H9 (cell line): ENCODE measurements around the gene RALGAPA1. TPM values are rescaled to one million over a fixed set of nuclear protein-coding genes. Genes with fewer than 3 reads are reported as not detected.
A peak's percentile ranks its signal among the peaks of the same experiment; 100 is the strongest.

ENCODE experiments used
- DNase-seq: peaks from one replicate; pipeline ENCODE4 v3.0.0-alpha.2; 2017
- H2AFZ ChIP-seq: one replicate; pipeline ENCODE4 v1.6.1; 2013; ENCODE audit warnings: mild to moderate bottlenecking, low read length, control low read depth, moderate library complexity
- H2AK5ac ChIP-seq: 2 replicates; pipeline ENCODE4 v1.6.1; 2013; ENCODE audit warnings: low read length, control low read depth, mixed read lengths; ENCODE audit not compliant: insufficient read length
- H2BK120ac ChIP-seq: one replicate; pipeline ENCODE4 v1.6.1; 2013; ENCODE audit warnings: low read depth, mild to moderate bottlenecking, low read length, control low read depth, inconsistent platforms; ENCODE audit not compliant: poor library complexity, severe bottlenecking
- H2BK12ac ChIP-seq: 2 replicates; pipeline ENCODE4 v1.6.1; 2013; ENCODE audit warnings: low read length, control low read depth, mixed read lengths, low read depth; ENCODE audit not compliant: insufficient read length
- H2BK15ac ChIP-seq: 2 replicates; pipeline ENCODE4 v1.6.1; 2013; ENCODE audit warnings: low read depth, low read length, control low read depth
- H2BK20ac ChIP-seq: one replicate; pipeline ENCODE4 v1.6.1; 2013; ENCODE audit warnings: low read depth, mild to moderate bottlenecking, low read length, control low read depth, inconsistent platforms; ENCODE audit not compliant: poor library complexity, severe bottlenecking
- H2BK5ac ChIP-seq: 2 replicates; pipeline ENCODE4 v1.6.1; 2013; ENCODE audit warnings: low read length, control low read depth, mixed read lengths; ENCODE audit not compliant: insufficient read length
- H3K14ac ChIP-seq: 2 replicates; pipeline ENCODE4 v1.6.1; 2013; ENCODE audit warnings: low read length, control low read depth; ENCODE audit not compliant: insufficient read depth
- H3K18ac ChIP-seq: 2 replicates; pipeline ENCODE4 v1.6.1; 2013; ENCODE audit warnings: low read depth, mild to moderate bottlenecking, mixed read lengths, low read length, control low read depth; ENCODE audit not compliant: insufficient read length
- H3K23ac ChIP-seq: 2 replicates; pipeline ENCODE4 v1.6.1; 2013; ENCODE audit warnings: low read length, control low read depth, mixed read lengths, low read depth; ENCODE audit not compliant: insufficient read length
- H3K23me2 ChIP-seq: 2 replicates; pipeline ENCODE4 v1.6.1; 2013; ENCODE audit warnings: low read depth, mild to moderate bottlenecking, mixed read lengths, low read length, control low read depth; ENCODE audit not compliant: insufficient read length, poor library complexity, severe bottlenecking
- H3K27ac ChIP-seq: 2 replicates; pipeline ENCODE4 v1.5.1; 2013; ENCODE audit warnings: low read length, control low read depth, mixed read lengths, low read depth; ENCODE audit not compliant: insufficient read length
- H3K27me3 ChIP-seq: 2 replicates; pipeline ENCODE4 v1.6.1; 2013; ENCODE audit warnings: low read length, control low read depth, inconsistent platforms; ENCODE audit not compliant: insufficient read depth
- H3K4ac ChIP-seq: 2 replicates; pipeline ENCODE4 v1.6.1; 2013; ENCODE audit warnings: low read depth, mild to moderate bottlenecking, control low read depth, inconsistent platforms, low read length, moderate library complexity
- H3K4me1 ChIP-seq: 2 replicates; pipeline ENCODE4 v1.6.1; 2013; ENCODE audit warnings: low read length, control low read depth, inconsistent platforms; ENCODE audit not compliant: insufficient read depth
- H3K4me2 ChIP-seq: 2 replicates; pipeline ENCODE4 v1.6.1; 2013; ENCODE audit warnings: low read length, control low read depth, mixed read lengths; ENCODE audit not compliant: insufficient read length, insufficient read depth
- H3K56ac ChIP-seq: 2 replicates; pipeline ENCODE4 v1.6.1; 2013; ENCODE audit warnings: low read depth, mild to moderate bottlenecking, mixed read lengths, low read length, control low read depth; ENCODE audit not compliant: insufficient read length
- H3K79me1 ChIP-seq: 2 replicates; pipeline ENCODE4 v1.6.1; 2013; ENCODE audit warnings: low read depth, mild to moderate bottlenecking, moderate library complexity, low read length, control low read depth, inconsistent platforms; ENCODE audit not compliant: insufficient read depth, poor library complexity, severe bottlenecking
- H3K79me2 ChIP-seq: 2 replicates; pipeline ENCODE4 v1.6.1; 2013; ENCODE audit warnings: low read length, control low read depth, inconsistent platforms; ENCODE audit not compliant: insufficient read depth
- H3K9ac ChIP-seq: 2 replicates; pipeline ENCODE4 v1.6.1; 2013; ENCODE audit warnings: low read length, control low read depth, mixed read lengths; ENCODE audit not compliant: insufficient read length; ENCODE audit errors: extremely low read depth
- H3K9me3 ChIP-seq: one replicate; pipeline ENCODE4 v1.6.1; 2013; ENCODE audit warnings: low read depth, low read length, inconsistent platforms; ENCODE audit not compliant: control insufficient read depth
- H3T11ph ChIP-seq: one replicate; pipeline ENCODE4 v1.6.1; 2013; ENCODE audit warnings: mild to moderate bottlenecking, low read length, control low read depth, inconsistent platforms
- H4K20me1 ChIP-seq: one replicate; pipeline ENCODE4 v1.6.1; 2013; ENCODE audit not compliant: control insufficient read depth, insufficient read length, insufficient read depth
- H4K5ac ChIP-seq: 2 replicates; pipeline ENCODE4 v1.6.1; 2013; ENCODE audit warnings: low read depth, mild to moderate bottlenecking, mixed read lengths, low read length, control low read depth; ENCODE audit not compliant: insufficient read length
- H4K8ac ChIP-seq: replicated peaks from 2 replicates; pipeline ENCODE4 v1.6.1; 2013; ENCODE audit warnings: low read length, control low read depth, mixed read lengths, low read depth; ENCODE audit not compliant: insufficient read length
- H4K91ac ChIP-seq: 2 replicates; pipeline ENCODE4 v1.6.1; 2013; ENCODE audit warnings: low read depth, mild to moderate bottlenecking, moderate library complexity, mixed read lengths, low read length, control low read depth; ENCODE audit not compliant: insufficient read length
- H3K27ac Mint-ChIP-seq, 3 experiments: 2 replicates in 2 of 3; 3 replicates in 1 of 3; pipeline ENCODE4 v1.8.0; 2020 to 2021; ENCODE audit warnings: mixed read lengths in 3 of 3, mild to moderate bottlenecking in 1 of 3, moderate library complexity in 1 of 3
- H3K27me3 Mint-ChIP-seq: 2 replicates; pipeline ENCODE4 v1.8.0; 2021; ENCODE audit warnings: low read depth, mild to moderate bottlenecking, moderate library complexity, mixed read lengths
- H3K36me3 Mint-ChIP-seq, 3 experiments: 2 replicates in 2 of 3; 3 replicates in 1 of 3; pipeline ENCODE4 v1.8.0; 2020 to 2021; ENCODE audit warnings: low read depth in 3 of 3, mixed read lengths in 3 of 3; ENCODE audit not compliant: insufficient read depth in 1 of 3
- H3K4me1 Mint-ChIP-seq, 2 experiments: 2 replicates each; pipeline ENCODE4 v1.8.0; 2020; ENCODE audit warnings: mixed read lengths in 2 of 2
- H3K4me3 Mint-ChIP-seq, 2 experiments: 2 replicates in 1 of 2; 3 replicates in 1 of 2; pipeline ENCODE4 v1.8.0; 2020 to 2021; ENCODE audit warnings: mild to moderate bottlenecking in 2 of 2, mixed read lengths in 2 of 2, moderate library complexity in 1 of 2
- H3K9me3 Mint-ChIP-seq, 2 experiments: 2 replicates in 1 of 2; 3 replicates in 1 of 2; pipeline ENCODE4 v1.8.0; 2020; ENCODE audit warnings: mild to moderate bottlenecking in 2 of 2, mixed read lengths in 2 of 2, moderate library complexity in 1 of 2
- WGBS: extraction: QIAGEN DNeasy Blood & Tissue Kit; methylation state at CpG from one replicate; pipeline ENCODE4 v1.1.7; 2013; ENCODE audit warnings: missing lambda C conversion rate, low lambda C conversion rate, mixed read lengths; ENCODE audit not compliant: insufficient read length; ENCODE audit errors: extremely low coverage; 5-methylcytosine and 5-hydroxymethylcytosine counted together
- total RNA-seq: library from RNA; stranded (reverse); gene quantifications from 2 replicates; pipeline ENCODE4 v1.2.1, GENCODE V29; 2021
- TF ChIP-seq, protein P1 (sequence below): fragments of 200-600 bp; sonication (generic); conservative IDR thresholded peaks from 3 replicates; pipeline ENCODE4 v1.8.0; 2021; ENCODE audit warnings: antibody characterized with exemption, mild to moderate bottlenecking

The RALGAPA1 gene
- total RNA-seq, 1 experiment from 2014 or later, result 29.8 TPM

DNA sequence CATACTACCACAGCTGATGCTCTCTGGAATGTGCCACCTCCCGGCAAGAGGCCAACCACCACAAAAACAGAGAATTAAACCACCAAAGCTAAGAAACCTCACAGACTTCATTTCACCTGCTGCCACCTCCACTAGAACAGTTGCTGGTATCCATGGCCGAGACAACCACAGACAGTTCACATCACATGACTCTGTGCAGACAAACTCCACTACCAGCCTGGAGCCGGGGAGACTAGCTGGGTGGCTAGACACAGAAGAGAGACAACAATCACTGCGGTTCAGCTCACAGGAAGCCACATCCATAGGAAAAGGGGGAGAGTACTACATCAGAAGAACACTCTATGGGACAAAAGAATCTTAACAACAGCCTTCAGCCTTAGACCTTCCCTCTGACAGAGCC is 78.2 kb downstream of the RALGAPA1 start:
- Histone ChIP-seq H3K23me2 (no peaks in the 10 kb centered on the region), H3K79me1 (no peaks in the 10 kb centered on the region), H3K14ac (no peak overlapping the region), H3K4me2 (no peak overlapping the region), H3K27ac (no peak overlapping the region), H3K79me2 (no peaks in the 10 kb centered on the region), H2AFZ (no peak overlapping the region), H3K9ac (no peak overlapping the region), H2BK120ac (no peak overlapping the region), H4K20me1 (no peaks in the 10 kb centered on the region), H3K4me1 (no peaks in the 10 kb centered on the region), H2BK12ac (no peak overlapping the region), H4K8ac (no peak overlapping the region), H2BK5ac (no peak overlapping the region), H3K9me3 (no peaks in the 10 kb centered on the region), H3K4ac (no peak overlapping the region), H4K91ac (no peak overlapping the region), H3K18ac (no peak overlapping the region), H4K5ac (no peak overlapping the region), H3K56ac (no peak overlapping the region), H3K23ac (no peak overlapping the region), H2AK5ac (no peak overlapping the region), H3T11ph (no peak overlapping the region), H3K27me3 (no peaks in the 10 kb centered on the region), H2BK15ac (no peak overlapping the region), H2BK20ac (no peak overlapping the region)
- H3K27ac Mint-ChIP-seq, result 0 out of 7 replicates have a peak overlapping the region, but pooled peaks of 2 of the 3 experiments have one; percentile 6 to 32
- H3K4me3 Mint-ChIP-seq, result no peak overlapping the region
- no peak for DNase-seq
- H3K9me3 Mint-ChIP-seq, result peaks cover 0 to 2% of the 10 kb centered on the region in 2 experiments; a peak in 2 of 5 replicates
- no peaks in the 10 kb centered on the region for H3K27me3 Mint-ChIP-seq
- H3K36me3 Mint-ChIP-seq, result peaks cover 18 to 24% (median 22%) of the 10 kb centered on the region in 3 experiments; a peak in 6 of 7 replicates
- no CpG with 5 or more reads among the region's 4 CpGs for WGBS
- TF ChIP-seq, protein P1, sequence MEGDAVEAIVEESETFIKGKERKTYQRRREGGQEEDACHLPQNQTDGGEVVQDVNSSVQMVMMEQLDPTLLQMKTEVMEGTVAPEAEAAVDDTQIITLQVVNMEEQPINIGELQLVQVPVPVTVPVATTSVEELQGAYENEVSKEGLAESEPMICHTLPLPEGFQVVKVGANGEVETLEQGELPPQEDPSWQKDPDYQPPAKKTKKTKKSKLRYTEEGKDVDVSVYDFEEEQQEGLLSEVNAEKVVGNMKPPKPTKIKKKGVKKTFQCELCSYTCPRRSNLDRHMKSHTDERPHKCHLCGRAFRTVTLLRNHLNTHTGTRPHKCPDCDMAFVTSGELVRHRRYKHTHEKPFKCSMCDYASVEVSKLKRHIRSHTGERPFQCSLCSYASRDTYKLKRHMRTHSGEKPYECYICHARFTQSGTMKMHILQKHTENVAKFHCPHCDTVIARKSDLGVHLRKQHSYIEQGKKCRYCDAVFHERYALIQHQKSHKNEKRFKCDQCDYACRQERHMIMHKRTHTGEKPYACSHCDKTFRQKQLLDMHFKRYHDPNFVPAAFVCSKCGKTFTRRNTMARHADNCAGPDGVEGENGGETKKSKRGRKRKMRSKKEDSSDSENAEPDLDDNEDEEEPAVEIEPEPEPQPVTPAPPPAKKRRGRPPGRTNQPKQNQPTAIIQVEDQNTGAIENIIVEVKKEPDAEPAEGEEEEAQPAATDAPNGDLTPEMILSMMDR, result no peak
- H3K4me1 Mint-ChIP-seq, result peaks cover 10 to 13% of the 10 kb centered on the region in 2 experiments
